Chondrocyte (in vitro differentiated cells): ENCODE results near the gene DENND2A. TPM values are rescaled to one million over a fixed set of nuclear protein-coding genes. Genes with fewer than 3 reads are reported as not detected.
"Not testable (repeated sequence)": the region's sequence is repeated elsewhere in the genome, so short reads cannot be mapped to it uniquely, and the experiment has no call there.

Source experiments
- DNase-seq: peaks from one replicate; pipeline ENCODE4 v3.0.0; 2021; ENCODE audit warnings: mixed read lengths, low spot score
- H3K27ac Mint-ChIP-seq: one replicate; pipeline ENCODE4 v1.8.0; 2021; ENCODE audit warnings: mild to moderate bottlenecking, moderate library complexity, mixed read lengths; ENCODE audit not compliant: unreplicated experiment
- H3K27me3 Mint-ChIP-seq: 2 replicates; pipeline ENCODE4 v1.8.0; 2021; ENCODE audit warnings: low read depth, mixed read lengths
- H3K36me3 Mint-ChIP-seq: 2 replicates; pipeline ENCODE4 v1.8.0; 2021; ENCODE audit warnings: low read depth, mixed read lengths
- H3K4me1 Mint-ChIP-seq: 2 replicates; pipeline ENCODE4 v1.8.0; 2021; ENCODE audit warnings: low read depth, mild to moderate bottlenecking, mixed read lengths
- H3K4me3 Mint-ChIP-seq: one replicate; pipeline ENCODE4 v1.8.0; 2021; ENCODE audit warnings: mild to moderate bottlenecking, moderate library complexity, mixed read lengths; ENCODE audit not compliant: unreplicated experiment
- H3K9me3 Mint-ChIP-seq: 2 replicates; pipeline ENCODE4 v1.8.0; 2021; ENCODE audit warnings: low read depth, mixed read lengths
- total RNA-seq: library from RNA; stranded (reverse); gene quantifications from 3 replicates; pipeline ENCODE4 v1.2.1, GENCODE V29; 2021
- TF ChIP-seq, protein P1 (sequence below): fragments of 200-600 bp; sonication (generic); IDR thresholded peaks from 2 replicates; pipeline ENCODE4 v1.5.0; 2021; ENCODE audit warnings: antibody characterized with exemption, mild to moderate bottlenecking, moderate library complexity

Gene DENND2A
- total RNA-seq, 1 donor from 2014 or later = 16.0 TPM

DNA sequence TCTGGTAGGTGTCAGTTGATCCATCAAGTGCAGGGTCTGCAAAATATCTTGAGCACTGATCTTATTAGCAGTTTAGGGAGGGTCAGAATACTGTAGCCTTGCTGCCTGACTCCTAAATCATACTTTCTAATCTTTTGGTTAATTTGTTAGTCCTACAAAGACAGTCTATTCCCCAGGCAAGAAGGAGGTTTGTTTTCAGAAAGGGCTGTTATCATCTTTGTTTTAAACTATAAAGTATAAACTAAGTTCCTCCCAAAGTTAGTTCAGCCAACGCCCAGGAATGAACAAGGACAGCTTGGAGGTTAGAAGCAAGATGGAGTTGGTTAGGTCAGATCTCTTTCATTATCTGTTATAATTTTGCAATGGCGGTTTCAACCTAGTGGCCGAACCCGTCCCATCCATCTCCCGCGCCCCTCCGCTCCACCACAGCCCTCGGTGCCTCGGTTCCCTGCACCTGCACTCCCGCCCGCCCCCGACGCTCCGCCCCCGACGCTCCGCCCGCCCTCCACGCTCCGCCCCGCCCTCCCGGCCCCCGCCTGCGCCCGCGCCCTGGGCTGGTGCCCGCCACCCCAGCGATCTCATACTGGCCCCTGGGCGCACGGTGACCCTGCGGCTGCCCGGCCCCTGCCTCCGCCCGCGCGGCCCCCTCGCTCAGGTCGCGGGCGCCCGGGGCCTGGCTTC, 31.9 kb upstream of the DENND2A start, which contains the start of gene ADCK2:
Gene ADCK2 (plus strand): TSS at position 564 of the 681 bp plus-strand sequence. CDS start 386 bp downstream, outside the sequence.
- no peak within 1 kb of the TSS for H3K27ac Mint-ChIP-seq

DNA sequence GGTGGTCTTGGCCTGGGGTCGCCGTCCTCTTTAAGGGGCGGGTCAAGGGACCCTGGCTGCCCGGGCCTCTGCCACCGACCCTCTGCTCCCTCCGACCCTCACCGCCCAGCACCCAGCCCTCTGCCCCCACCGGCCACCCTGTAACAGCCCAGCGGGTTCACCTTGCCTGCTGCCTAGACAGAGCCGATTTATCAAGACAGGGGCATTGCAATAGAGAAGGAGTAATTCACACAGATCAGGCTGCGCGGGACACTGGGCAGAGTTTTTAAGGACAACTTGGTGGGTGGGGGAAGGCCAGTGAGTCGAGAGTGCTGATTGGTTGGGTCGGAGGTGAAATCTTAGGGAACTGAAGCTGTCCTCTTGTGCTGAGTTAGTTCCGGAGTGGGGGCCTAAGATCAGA, 31.4 kb upstream of the DENND2A start:
- H3K27ac Mint-ChIP-seq = no peak overlapping the region

More for the DNA sequence above, 31.9 kb upstream of the DENND2A start, which contains the start of gene ADCK2:
- Mint-ChIP-seq H3K36me3 (peaks cover under 1% of the 10 kb centered on the region), H3K4me1 (peaks cover 37% of the 10 kb centered on the region), H3K27me3 (no peaks in the 10 kb centered on the region), H3K4me3 (peak within 1 kb of the TSS; percentile 76), H3K9me3 (no peaks in the 10 kb centered on the region)
- DNase-seq = no peak
- TF ChIP-seq, protein P1, sequence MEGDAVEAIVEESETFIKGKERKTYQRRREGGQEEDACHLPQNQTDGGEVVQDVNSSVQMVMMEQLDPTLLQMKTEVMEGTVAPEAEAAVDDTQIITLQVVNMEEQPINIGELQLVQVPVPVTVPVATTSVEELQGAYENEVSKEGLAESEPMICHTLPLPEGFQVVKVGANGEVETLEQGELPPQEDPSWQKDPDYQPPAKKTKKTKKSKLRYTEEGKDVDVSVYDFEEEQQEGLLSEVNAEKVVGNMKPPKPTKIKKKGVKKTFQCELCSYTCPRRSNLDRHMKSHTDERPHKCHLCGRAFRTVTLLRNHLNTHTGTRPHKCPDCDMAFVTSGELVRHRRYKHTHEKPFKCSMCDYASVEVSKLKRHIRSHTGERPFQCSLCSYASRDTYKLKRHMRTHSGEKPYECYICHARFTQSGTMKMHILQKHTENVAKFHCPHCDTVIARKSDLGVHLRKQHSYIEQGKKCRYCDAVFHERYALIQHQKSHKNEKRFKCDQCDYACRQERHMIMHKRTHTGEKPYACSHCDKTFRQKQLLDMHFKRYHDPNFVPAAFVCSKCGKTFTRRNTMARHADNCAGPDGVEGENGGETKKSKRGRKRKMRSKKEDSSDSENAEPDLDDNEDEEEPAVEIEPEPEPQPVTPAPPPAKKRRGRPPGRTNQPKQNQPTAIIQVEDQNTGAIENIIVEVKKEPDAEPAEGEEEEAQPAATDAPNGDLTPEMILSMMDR = no peak

DNA sequence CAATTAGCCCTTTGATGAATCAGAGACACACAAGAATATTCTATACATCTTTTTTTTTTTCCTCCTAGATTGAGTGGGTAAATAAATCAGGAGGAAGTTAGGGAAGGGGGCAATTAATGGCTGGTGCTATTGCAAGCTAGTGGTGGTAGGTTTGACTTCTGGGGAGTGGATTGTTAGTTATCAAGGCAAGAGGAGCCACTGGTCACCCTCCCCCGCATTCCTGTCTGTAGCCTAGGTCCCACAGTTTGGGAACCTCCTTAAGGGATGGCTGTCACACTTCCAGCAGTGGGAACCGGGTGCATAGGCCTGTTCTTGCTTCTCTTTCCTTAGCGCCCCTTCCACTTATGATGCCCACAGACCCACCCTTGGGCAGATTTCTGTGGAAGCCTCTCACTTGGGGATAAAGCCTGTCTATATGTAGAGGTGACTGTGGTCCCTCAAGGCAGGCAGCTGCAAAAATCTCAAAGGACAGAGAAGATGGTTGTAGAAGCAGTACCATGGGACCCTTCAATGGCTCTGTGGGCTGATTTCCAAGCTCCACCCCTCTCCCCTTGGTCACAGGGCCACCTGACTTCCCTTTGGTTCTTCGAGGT, 29.8 kb upstream of the DENND2A start:
- H3K27ac Mint-ChIP-seq = no peak overlapping the region
- H3K27me3 Mint-ChIP-seq = no peaks in the 10 kb centered on the region
- DNase-seq = peak; percentile 21
- H3K9me3 Mint-ChIP-seq = no peaks in the 10 kb centered on the region
- TF ChIP-seq, protein P1 = no peak
- H3K36me3 Mint-ChIP-seq = no peaks in the 10 kb centered on the region
- peaks cover 43% of the 10 kb centered on the region for H3K4me1 Mint-ChIP-seq
- no peak overlapping the region for H3K4me3 Mint-ChIP-seq

More for the DNA sequence above, 31.4 kb upstream of the DENND2A start:
- Mint-ChIP-seq H3K4me1 (peaks cover 43% of the 10 kb centered on the region), H3K9me3 (no peaks in the 10 kb centered on the region), H3K27me3 (no peaks in the 10 kb centered on the region), H3K4me3 (peak overlapping the region; percentile 65), H3K36me3 (no peaks in the 10 kb centered on the region)
- TF ChIP-seq, protein P1 = no peak
- peak; percentile 79 for DNase-seq

DNA sequence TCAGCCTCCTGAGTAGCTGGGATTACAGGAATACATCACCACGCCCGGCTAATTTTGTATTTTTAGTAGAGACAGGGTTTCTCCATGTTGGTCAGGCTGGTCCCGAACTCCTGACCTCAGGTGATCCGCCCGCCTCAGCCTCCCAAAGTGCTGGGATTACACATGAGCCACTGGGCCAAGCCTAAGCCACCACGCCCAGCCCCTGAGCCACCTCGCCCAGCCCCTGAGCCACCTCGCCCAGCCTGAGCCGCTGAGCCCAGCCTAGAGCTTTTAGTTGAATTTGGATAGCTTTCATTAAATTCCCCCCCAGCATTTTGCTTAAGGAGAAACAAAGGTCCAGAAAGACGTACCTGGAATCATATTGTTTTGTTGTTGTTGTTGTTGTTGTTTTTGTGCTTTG, 29.2 kb upstream of the DENND2A start:
- H3K9me3 Mint-ChIP-seq, H3K27me3 Mint-ChIP-seq, H3K36me3 Mint-ChIP-seq, H3K4me3 Mint-ChIP-seq, H3K27ac Mint-ChIP-seq: not testable (repeated sequence)
- DNase-seq = peak; percentile 43
- peaks cover 38% of the 10 kb centered on the region for H3K4me1 Mint-ChIP-seq

DNA sequence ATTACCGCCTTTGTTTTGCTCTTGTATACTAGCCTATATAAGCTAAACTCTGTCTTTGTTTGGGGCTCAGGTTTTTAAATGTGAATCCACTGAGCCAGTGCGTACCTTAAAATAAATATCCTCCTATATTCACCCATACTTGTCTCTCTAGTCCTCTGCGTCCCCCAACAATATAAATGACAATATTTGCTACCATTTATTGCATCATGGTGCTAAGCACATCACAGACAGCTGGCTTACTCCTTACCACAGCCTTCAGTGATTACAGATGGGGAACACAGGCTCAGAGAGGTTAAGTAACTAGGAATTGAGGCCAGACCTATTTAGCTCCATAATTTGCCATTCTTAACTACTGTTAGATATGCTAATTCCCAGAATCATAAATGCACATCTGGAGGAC, 28.7 kb upstream of the DENND2A start:
- Mint-ChIP-seq H3K36me3 (no peaks in the 10 kb centered on the region), H3K9me3 (no peaks in the 10 kb centered on the region), H3K4me3 (no peak overlapping the region)

More for the DNA sequence above, 28.7 kb upstream of the DENND2A start:
- Mint-ChIP-seq H3K27ac (no peak overlapping the region), H3K4me1 (peaks cover 32% of the 10 kb centered on the region), H3K27me3 (no peaks in the 10 kb centered on the region)
- no peak for DNase-seq
- TF ChIP-seq, protein P1 = no peak
